Stimulated activated CD8-positive, alpha-beta memory T cell treated with anti-CD3 and anti-CD28 coated beads, Interleukin-15, amount 100 ng/mL, for 1 hour (primary cell): ENCODE data around the gene ARID4A.
"Not testable (repeated sequence)": the region's sequence is repeated elsewhere in the genome, so short reads cannot be mapped to it uniquely, and the experiment has no call there.

Source experiments
- DNase-seq: peaks from one replicate; pipeline ENCODE4 v3.0.0-alpha.2; 2020; ENCODE audit warnings: low read depth

The ARID4A gene

GRCh38 chr14:58298477-58299400 is at the start of gene ARID4A:
Gene ARID4A (plus strand): TSS chr14:58298555. CDS start chr14:58299855, 1,300 bp downstream.
- DNase-seq: peak; percentile 64

GRCh38 chr14:58249611-58250010 is 48.7 kb upstream of the ARID4A start:
- no peak for DNase-seq

GRCh38 chr14:58258156-58258555 is 40.2 kb upstream of the ARID4A start:
- no peak for DNase-seq

- not testable (repeated sequence) for DNase-seq
Measured at GRCh38 chr14:58262005-58262404, 36.4 kb upstream of the ARID4A start.

GRCh38 chr14:58265401-58265800 is 33.0 kb upstream of the ARID4A start:
- DNase-seq: no peak

GRCh38 chr14:58270628-58271027 is 27.7 kb upstream of the ARID4A start:
- no peak for DNase-seq

GRCh38 chr14:58272588-58273372 is 25.6 kb upstream of the ARID4A start:
- no peak for DNase-seq

GRCh38 chr14:58274881-58275280 is 23.5 kb upstream of the ARID4A start:
- no peak for DNase-seq

GRCh38 chr14:58275527-58276190 is 22.7 kb upstream of the ARID4A start:
- no peak for DNase-seq

GRCh38 chr14:58276208-58276607 is 22.1 kb upstream of the ARID4A start:
- no peak for DNase-seq

- DNase-seq: no peak
Measured at GRCh38 chr14:58278177-58278576, 20.2 kb upstream of the ARID4A start.

GRCh38 chr14:58280954-58281787 is 17.2 kb upstream of the ARID4A start:
- no peak for DNase-seq

- DNase-seq: no peak
Measured at GRCh38 chr14:58281969-58282368, 16.4 kb upstream of the ARID4A start.

GRCh38 chr14:58282925-58283593 is 15.3 kb upstream of the ARID4A start:
- no peak for DNase-seq

GRCh38 chr14:58283730-58284129 is 14.6 kb upstream of the ARID4A start:
- DNase-seq: no peak

GRCh38 chr14:58285132-58285531 is 13.2 kb upstream of the ARID4A start:
- DNase-seq: no peak

GRCh38 chr14:58287607-58288042 is 10.7 kb upstream of the ARID4A start:
- DNase-seq: no peak

- no peak for DNase-seq
Measured at GRCh38 chr14:58288106-58288792, 10.1 kb upstream of the ARID4A start.

- no peak for DNase-seq
Measured at GRCh38 chr14:58291646-58292045, 6.7 kb upstream of the ARID4A start.

GRCh38 chr14:58292187-58292586 is 6.2 kb upstream of the ARID4A start:
- no peak for DNase-seq
